Peyer's patch (tissue), 4 donors: ENCODE measurements around the gene ODF2L. TPM values are rescaled to one million over a fixed set of nuclear protein-coding genes. Genes with fewer than 3 reads are reported as not detected.

Source experiments
- DNase-seq, 3 donors: peaks; one replicate each; pipeline ENCODE4 v3.0.0-alpha.2; 2017 to 2019
- H3K27ac ChIP-seq, 4 donors: fragments of 200-600 bp; sonication (generic); one replicate each; pipeline ENCODE4 v1.5.1; 2016 to 2019
- H3K27me3 ChIP-seq, 2 donors: fragments of 200-600 bp; sonication (generic); one replicate each; pipeline ENCODE4 v1.5.1; 2019
- H3K36me3 ChIP-seq, 3 donors: fragments of 200-600 bp; sonication (generic); one replicate each; pipeline ENCODE4 v1.5.1; 2016 to 2019
- H3K4me1 ChIP-seq, 4 donors: fragments of 200-600 bp; sonication (generic); one replicate each; pipeline ENCODE4 v1.5.1; 2016 to 2019
- H3K4me3 ChIP-seq, 4 donors: fragments of 200-600 bp; sonication (generic); 1 replicate in 3 of 4; 2 replicates in 1 of 4; pipeline ENCODE4 v1.5.1; 2016 to 2019; ENCODE audit warnings: mild to moderate bottlenecking in 1 of 4
- H3K9me3 ChIP-seq, 4 donors: fragments of 200-600 bp; sonication (generic); one replicate each; pipeline ENCODE4 v1.5.1; 2016 to 2019; ENCODE audit warnings: mild to moderate bottlenecking in 1 of 4
- CTCF ChIP-seq, 6 experiments: fragments of 450-650 bp in 4 of 6; fragments of 200-600 bp in 2 of 6; sonication (generic) in 1 of 6; IDR thresholded peaks; one replicate each; pipeline ENCODE4 v1.5.1; 2017 to 2019; ENCODE audit warnings: antibody characterized with exemption in 6 of 6, mild to moderate bottlenecking in 3 of 6, moderate library complexity in 1 of 6
- POLR2A ChIP-seq, 2 donors: fragments of 450-650 bp; IDR thresholded peaks; one replicate each; pipeline ENCODE4 v1.5.1; 2017; ENCODE audit warnings: antibody characterized with exemption in 2 of 2, mild to moderate bottlenecking in 2 of 2, moderate library complexity in 2 of 2
- total RNA-seq, 4 donors: library from RNA; depleted of rRNA; stranded (reverse); fragments of >200 nt; gene quantifications; one replicate each; pipeline ENCODE4 v1.1.0, GENCODE V29; 2016

The ODF2L gene
- total RNA-seq, 4 donors from 2014 or later: 29.8 to 225 (median 46.5) TPM

- no peaks in the 10 kb centered on the region for H3K36me3 ChIP-seq
- peaks cover 0 to 8% (median 0%) of the 10 kb centered on the region in 4 donors for H3K4me1 ChIP-seq
- DNase-seq: no peak
- peak overlapping the region in 1 of 4 donors; percentile 29 for H3K27ac ChIP-seq
- TF ChIP-seq CTCF (IDR thresholded peaks at IDR 0.05) (no peak), POLR2A (IDR thresholded peaks at IDR 0.05) (no peak)
- H3K4me3 ChIP-seq: no peak overlapping the region
- H3K9me3 ChIP-seq: no peaks in the 10 kb centered on the region
- H3K27me3 ChIP-seq: no peaks in the 10 kb centered on the region
These were observed 8.1 kb downstream of the ODF2L start for GRCh38 chr1:86387916-86388627.

- TF ChIP-seq POLR2A (IDR thresholded peaks at IDR 0.05) (no peak), CTCF (IDR thresholded peaks at IDR 0.05) (no peak)
- no peaks in the 10 kb centered on the region for H3K9me3 ChIP-seq
- no peak overlapping the region for H3K4me3 ChIP-seq
- H3K27ac ChIP-seq: peak overlapping the region in 1 of 4 donors; percentile 3
- H3K4me1 ChIP-seq: no peaks in the 10 kb centered on the region
- no peak for DNase-seq
- H3K36me3 ChIP-seq: no peaks in the 10 kb centered on the region
- H3K27me3 ChIP-seq: no peaks in the 10 kb centered on the region
These were observed 13.2 kb downstream of the ODF2L start for GRCh38 chr1:86382878-86383277.

- Histone ChIP-seq H3K4me1 (no peaks in the 10 kb centered on the region), H3K4me3 (no peak overlapping the region), H3K27ac (no peak overlapping the region), H3K36me3 (no peaks in the 10 kb centered on the region), H3K9me3 (peaks cover 0 to 7% (median 0%) of the 10 kb centered on the region in 4 donors), H3K27me3 (no peaks in the 10 kb centered on the region)
- TF ChIP-seq POLR2A (IDR thresholded peaks at IDR 0.05) (no peak), CTCF (IDR thresholded peaks at IDR 0.05) (no peak)
- DNase-seq: no peak
These were observed 14.9 kb downstream of the ODF2L start for GRCh38 chr1:86381223-86381622.

- H3K4me3 ChIP-seq: no peak overlapping the region
- H3K36me3 ChIP-seq: no peaks in the 10 kb centered on the region
- H3K9me3 ChIP-seq: peaks cover 0 to 7% (median 0%) of the 10 kb centered on the region in 4 donors
- DNase-seq: no peak
- H3K27ac ChIP-seq: no peak overlapping the region
- peak; percentile 55 to 95 (median 82) for TF ChIP-seq CTCF (IDR thresholded peaks at IDR 0.05)
- TF ChIP-seq POLR2A (IDR thresholded peaks at IDR 0.05): no peak
- H3K4me1 ChIP-seq: no peaks in the 10 kb centered on the region
- no peaks in the 10 kb centered on the region for H3K27me3 ChIP-seq
These were observed 15.8 kb downstream of the ODF2L start for GRCh38 chr1:86380257-86380861.

- Histone ChIP-seq H3K36me3 (peaks cover 0 to 2% (median 0%) of the 10 kb centered on the region in 3 donors), H3K4me3 (no peak overlapping the region), H3K27me3 (no peaks in the 10 kb centered on the region), H3K9me3 (peaks cover 0 to 7% (median 0%) of the 10 kb centered on the region in 4 donors), H3K27ac (no peak overlapping the region), H3K4me1 (no peaks in the 10 kb centered on the region)
- no peak for DNase-seq
- TF ChIP-seq CTCF (IDR thresholded peaks at IDR 0.05) (no peak), POLR2A (IDR thresholded peaks at IDR 0.05) (no peak)
These were observed 17.3 kb downstream of the ODF2L start for GRCh38 chr1:86378813-86379212.
